GM13976 (cell line): ENCODE results near the gene UBL4A.

Experiments used
- DNase-seq: peaks from one replicate; pipeline ENCODE4 v3.0.0; 2012; ENCODE audit warnings: low spot score
- in situ Hi-C: fragments of 300-500 bp; cut with MboI; formaldehyde crosslinking; loops from one replicate; pipeline ENCODE4 v1.12.0; 2022; ENCODE audit warnings: low sequenced_read_pairs, mixed read lengths, inconsistent platforms; ENCODE audit not compliant: unreplicated experiment
- TF ChIP-seq, protein P1 (sequence below): IDR thresholded peaks from 2 replicates; pipeline ENCODE4 v1.5.1; 2012; ENCODE audit warnings: borderline replicate concordance, mild to moderate bottlenecking; ENCODE audit not compliant: insufficient read depth; ENCODE audit errors: extremely low read depth, missing control alignments, control extremely low read depth

Gene UBL4A

DNA sequence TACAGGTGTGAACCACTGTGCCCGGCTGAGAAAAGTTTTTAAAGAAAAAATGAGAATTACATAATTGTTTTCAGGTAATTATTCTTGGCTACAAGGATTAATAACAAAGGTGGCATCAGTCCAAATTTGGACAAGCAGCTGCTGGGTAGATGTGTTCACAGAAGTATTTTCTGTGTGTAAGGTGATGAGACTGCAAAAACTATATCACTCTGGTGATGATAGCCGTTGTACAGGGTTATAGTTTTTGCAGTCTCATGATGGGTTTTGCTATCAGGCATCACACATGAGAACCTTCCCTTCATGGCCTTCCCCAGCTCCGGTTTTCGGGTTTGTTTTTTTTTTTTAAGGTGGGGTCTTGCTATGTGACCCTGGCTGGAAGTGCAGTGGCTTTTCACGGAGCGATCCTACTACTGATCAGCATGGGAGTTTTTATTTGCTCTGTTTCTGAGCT is 9.1 kb upstream of the UBL4A start:
- TF ChIP-seq, protein P1, sequence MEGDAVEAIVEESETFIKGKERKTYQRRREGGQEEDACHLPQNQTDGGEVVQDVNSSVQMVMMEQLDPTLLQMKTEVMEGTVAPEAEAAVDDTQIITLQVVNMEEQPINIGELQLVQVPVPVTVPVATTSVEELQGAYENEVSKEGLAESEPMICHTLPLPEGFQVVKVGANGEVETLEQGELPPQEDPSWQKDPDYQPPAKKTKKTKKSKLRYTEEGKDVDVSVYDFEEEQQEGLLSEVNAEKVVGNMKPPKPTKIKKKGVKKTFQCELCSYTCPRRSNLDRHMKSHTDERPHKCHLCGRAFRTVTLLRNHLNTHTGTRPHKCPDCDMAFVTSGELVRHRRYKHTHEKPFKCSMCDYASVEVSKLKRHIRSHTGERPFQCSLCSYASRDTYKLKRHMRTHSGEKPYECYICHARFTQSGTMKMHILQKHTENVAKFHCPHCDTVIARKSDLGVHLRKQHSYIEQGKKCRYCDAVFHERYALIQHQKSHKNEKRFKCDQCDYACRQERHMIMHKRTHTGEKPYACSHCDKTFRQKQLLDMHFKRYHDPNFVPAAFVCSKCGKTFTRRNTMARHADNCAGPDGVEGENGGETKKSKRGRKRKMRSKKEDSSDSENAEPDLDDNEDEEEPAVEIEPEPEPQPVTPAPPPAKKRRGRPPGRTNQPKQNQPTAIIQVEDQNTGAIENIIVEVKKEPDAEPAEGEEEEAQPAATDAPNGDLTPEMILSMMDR: no peak
- in situ Hi-C loops: no loop called here
- no peak for DNase-seq

DNA sequence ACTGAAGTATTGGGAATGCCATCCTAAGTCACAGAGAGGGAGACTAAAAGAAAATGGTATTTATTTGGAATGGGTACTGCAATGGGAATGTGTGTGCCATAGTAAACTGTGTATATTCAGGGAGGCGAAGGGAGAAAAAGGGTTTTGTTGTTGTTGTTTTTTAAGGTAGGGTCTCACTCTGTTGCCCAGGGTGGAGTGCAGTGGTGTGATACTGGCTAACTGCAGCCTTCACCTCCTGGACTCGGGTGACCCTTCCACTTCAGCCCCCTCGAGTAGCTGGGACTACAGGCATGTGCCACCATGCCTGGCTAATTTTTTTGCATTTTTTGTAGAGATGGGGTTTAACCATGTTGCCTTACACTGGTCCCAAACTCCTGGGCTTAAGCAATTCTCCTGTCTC is 8.3 kb upstream of the UBL4A start:
- TF ChIP-seq, protein P1: no peak
- in situ Hi-C loops: no loop called here
- no peak for DNase-seq

DNA sequence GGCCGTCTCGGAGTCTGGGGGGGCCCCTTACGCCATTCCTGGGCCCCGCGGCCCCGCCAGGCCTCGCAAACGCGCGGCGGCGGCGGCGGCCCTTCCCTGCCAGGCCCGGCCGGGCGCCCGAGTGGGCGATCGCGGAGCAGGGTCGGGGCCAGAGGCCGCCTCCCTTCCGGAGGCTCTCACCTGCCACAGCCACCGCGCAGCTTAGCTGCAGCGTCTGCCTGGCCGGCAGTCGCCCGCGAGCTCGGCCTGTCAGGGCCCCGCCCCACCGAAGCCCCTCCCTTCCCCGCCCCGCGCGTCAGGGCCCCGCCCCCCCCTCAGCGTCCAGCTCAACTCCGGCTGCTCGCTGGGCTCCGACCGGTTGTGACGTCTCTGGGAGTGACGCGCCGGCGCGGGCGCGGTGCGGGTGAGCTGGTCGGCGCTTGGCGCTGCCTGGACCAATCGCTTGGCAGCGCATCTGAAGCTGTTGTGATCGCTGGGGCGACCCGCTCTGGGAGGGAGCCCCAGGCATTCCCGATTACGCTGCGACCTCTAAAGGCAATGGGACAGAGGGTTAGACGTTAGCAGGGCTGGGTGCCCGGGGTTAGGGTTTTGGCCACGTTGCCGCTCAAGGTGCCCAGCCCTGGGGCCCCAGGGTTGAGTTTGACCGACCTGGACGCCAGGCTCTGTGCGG is 4.1 kb upstream of the UBL4A start, which contains the start of gene SLC10A3:
Gene SLC10A3 (minus strand): TSS at position 216 of the 670 bp plus-strand sequence. CDS start 1,689 bp downstream, outside the sequence.
- in situ Hi-C loops: no loop called here
- TF ChIP-seq, protein P1: no peak
- peak; percentile 93 for DNase-seq

DNA sequence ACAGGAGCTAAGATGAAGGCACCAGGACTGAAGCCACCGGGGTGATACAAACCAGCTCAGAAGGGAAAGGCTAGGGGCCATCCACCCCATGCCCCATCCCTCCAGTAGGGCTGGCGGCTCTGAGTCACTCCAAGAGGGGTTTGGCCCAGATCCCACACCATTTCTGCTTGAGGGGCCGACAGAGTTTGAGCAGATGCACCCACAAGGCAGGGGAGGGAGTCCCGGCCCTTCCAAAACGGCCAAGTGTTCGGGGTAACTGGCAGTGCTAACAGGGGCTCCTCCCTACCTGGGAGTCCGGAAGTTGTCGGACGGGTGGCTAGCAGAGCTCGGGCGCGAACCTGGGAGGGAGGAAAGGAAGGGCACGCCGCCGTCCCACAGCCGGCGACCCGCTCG is 3.6 kb upstream of the UBL4A start:
- DNase-seq: no peak
- in situ Hi-C loops: no loop called here
- TF ChIP-seq, protein P1: no peak

DNA sequence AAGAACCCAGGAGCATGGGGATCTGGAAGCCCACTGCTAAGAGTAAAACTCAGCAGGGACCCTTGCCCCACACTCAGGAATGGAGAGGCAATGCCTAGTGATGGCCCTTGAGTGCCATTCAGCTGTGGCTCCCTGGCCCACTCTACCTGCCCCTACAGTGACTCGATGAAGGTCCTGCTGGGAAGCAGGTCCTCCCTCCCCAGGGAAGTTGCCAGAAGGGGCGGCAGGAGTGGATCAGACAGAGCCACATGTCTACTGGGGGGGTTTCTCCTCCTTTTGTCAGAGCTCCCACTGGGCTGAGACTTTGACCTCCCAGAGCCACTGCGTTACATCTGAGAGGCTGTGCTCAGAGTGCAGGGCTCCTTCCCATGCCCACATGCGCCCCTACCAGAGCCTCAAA is 2.8 kb upstream of the UBL4A start:
- TF ChIP-seq, protein P1: no peak
- in situ Hi-C loops: no loop called here
- DNase-seq: no peak

DNA sequence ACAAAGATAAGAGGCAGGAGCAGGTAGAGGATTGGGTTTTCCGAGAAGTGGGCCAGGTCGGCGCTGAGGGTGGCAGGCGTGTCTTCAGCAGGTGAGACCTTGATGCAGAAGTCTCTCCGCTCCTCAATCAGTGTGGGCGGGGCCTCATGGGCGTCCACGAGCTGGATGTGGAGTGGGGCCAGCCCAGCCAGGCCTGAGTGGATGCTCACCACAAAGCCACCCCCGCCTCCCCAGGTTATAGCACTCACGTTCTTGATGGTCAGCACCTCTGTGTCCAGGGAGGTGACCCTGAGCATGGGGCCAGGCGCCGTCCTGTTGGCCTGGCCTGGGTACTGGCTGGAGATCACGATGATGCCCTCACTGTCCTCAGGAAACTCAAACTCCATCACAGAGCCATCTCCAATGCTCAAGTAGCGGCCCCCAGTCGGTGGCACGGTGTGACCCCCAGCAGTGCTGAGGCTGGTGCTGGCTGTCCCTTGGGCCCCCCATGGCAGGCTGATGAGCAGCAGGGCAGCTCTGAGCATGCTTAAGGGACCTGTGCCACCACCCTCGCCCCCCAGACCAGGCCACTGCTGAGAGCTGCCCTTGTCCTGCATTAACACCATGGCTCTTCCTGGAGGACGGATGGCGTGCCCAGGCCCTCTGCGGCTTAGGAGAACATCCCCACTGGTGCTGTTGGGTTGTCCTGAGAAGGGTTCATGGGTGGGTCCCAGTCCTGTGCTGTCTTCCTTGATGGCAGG is 2.1 kb upstream of the UBL4A start:
- no peak for DNase-seq
- TF ChIP-seq, protein P1: no peak
- in situ Hi-C loops: no loop called here
